A673 (cell line): ENCODE measurements around the gene MOGAT2.

ENCODE experiments used
- CTCF ChIP-seq: fragments of 300-800, 200-600 bp; sonication (generic); conservative IDR thresholded peaks from 2 replicates; pipeline ENCODE4 v1.5.1; 2017; ENCODE audit warnings: low read depth, mild to moderate bottlenecking, antibody characterized with exemption, low read length, moderate library complexity, mixed read lengths
- EZH2 ChIP-seq: fragments of 200-600 bp; sonication (generic); IDR thresholded peaks from 2 replicates; pipeline ENCODE4 v1.6.1; 2017; ENCODE audit warnings: borderline replicate concordance, low read depth, mild to moderate bottlenecking, mixed read lengths, antibody characterized with exemption, low read length; ENCODE audit not compliant: poor library complexity, severe bottlenecking

- TF ChIP-seq CTCF = no peak
- no peak for TF ChIP-seq EZH2
Observed at GRCh38 chr11:75780888-75781287, 63.2 kb downstream of the MOGAT2 start.
